IMR-90 (cell line): ENCODE data around the gene FCRL5. TPM values are rescaled to one million over a fixed set of nuclear protein-coding genes. Genes with fewer than 3 reads are reported as not detected.

Source experiments
- ATAC-seq: fragments of 200-7000 bp; cut with Tn5 transposase; 2 replicates; pipeline ENCODE4 v1.9.1; 2020; ENCODE audit warnings: low read depth, mild to moderate bottlenecking, moderate library complexity
- BruUV-seq: library from RNA; stranded (reverse); fragments of 400-500 nt; replicated peaks from 2 replicates; lab custom pipeline; 2021; lab: Mats Ljungman, UMichigan
- CTCF ChIA-PET: fragments of 300-600 bp; formaldehyde crosslinking; extraction: SDS; loops from one replicate; lab custom pipeline; 2021; ENCODE audit warnings: antibody characterized with exemption; lab: Yijun Ruan, JAX
- POLR2A ChIA-PET: fragments of 300-600 bp; sonication (Branson Sonifier 250); formaldehyde crosslinking; loops from one replicate; lab custom pipeline; 2022; ENCODE audit warnings: antibody characterized with exemption; ENCODE audit not compliant: unreplicated experiment; lab: Charles Lee
- DNase-seq: peaks from one replicate; pipeline ENCODE4 v3.0.0; 2013
- H2AFZ ChIP-seq: replicated peaks from 2 replicates; pipeline ENCODE3; 2013; ENCODE audit warnings: low read length, mild to moderate bottlenecking; ENCODE audit not compliant: poor library complexity
- H2AK5ac ChIP-seq: 2 replicates; pipeline ENCODE4 v1.6.1; 2013; ENCODE audit warnings: low read depth, low read length, inconsistent platforms
- H2AK9ac ChIP-seq: replicated peaks from 2 replicates; pipeline ENCODE3; 2013; ENCODE audit warnings: mild to moderate bottlenecking, low read depth, low read length, moderate library complexity; ENCODE audit not compliant: poor library complexity
- H2BK120ac ChIP-seq: 2 replicates; pipeline ENCODE4 v1.6.1; 2013; ENCODE audit warnings: low read depth, low read length, inconsistent platforms
- H2BK15ac ChIP-seq: 3 replicates; pipeline ENCODE4 v1.6.1; 2013; ENCODE audit warnings: low read depth, low read length, inconsistent platforms
- H2BK20ac ChIP-seq: 2 replicates; pipeline ENCODE4 v1.6.1; 2013; ENCODE audit warnings: low read depth, mild to moderate bottlenecking, inconsistent platforms, low read length, moderate library complexity
- H2BK5ac ChIP-seq: 2 replicates; pipeline ENCODE4 v1.6.1; 2013; ENCODE audit warnings: mild to moderate bottlenecking, low read depth, low read length, inconsistent platforms; ENCODE audit not compliant: poor library complexity, severe bottlenecking
- H3K14ac ChIP-seq: replicated peaks from 2 replicates; pipeline ENCODE4 v1.6.1; 2013; ENCODE audit warnings: low read depth, low read length, inconsistent platforms
- H3K18ac ChIP-seq: 2 replicates; pipeline ENCODE4 v1.6.1; 2013; ENCODE audit warnings: low read depth, low read length, control low read depth
- H3K23ac ChIP-seq: 2 replicates; pipeline ENCODE4 v1.6.1; 2013; ENCODE audit warnings: low read depth, low read length, inconsistent platforms
- H3K27ac ChIP-seq: 2 replicates; pipeline ENCODE4 v1.5.1; 2013; ENCODE audit warnings: mild to moderate bottlenecking, control low read depth, low read length; ENCODE audit not compliant: insufficient read depth
- H3K27me3 ChIP-seq: 2 replicates; pipeline ENCODE4 v1.6.1; 2013; ENCODE audit warnings: low read length; ENCODE audit not compliant: control insufficient read depth, insufficient read depth
- H3K36me3 ChIP-seq: 2 replicates; pipeline ENCODE4 v1.6.1; 2013; ENCODE audit warnings: low read length, mixed read lengths; ENCODE audit not compliant: control insufficient read depth, insufficient read depth
- H3K4ac ChIP-seq: 2 replicates; pipeline ENCODE4 v1.6.1; 2013; ENCODE audit warnings: low read depth, low read length, inconsistent platforms
- H3K4me1 ChIP-seq: 2 replicates; pipeline ENCODE4 v1.6.1; 2013; ENCODE audit warnings: low read length, mixed read lengths; ENCODE audit not compliant: control insufficient read depth, insufficient read depth
- H3K4me2 ChIP-seq: 2 replicates; pipeline ENCODE4 v1.6.1; 2013; ENCODE audit warnings: low read depth, mild to moderate bottlenecking, control low read depth, low read length, moderate library complexity
- H3K4me3 ChIP-seq: 2 replicates; pipeline ENCODE4 v1.5.1; 2013; ENCODE audit warnings: low read depth, mild to moderate bottlenecking, control low read depth, low read length, moderate library complexity; ENCODE audit not compliant: insufficient read depth
- H3K56ac ChIP-seq: 2 replicates; pipeline ENCODE4 v1.6.1; 2013; ENCODE audit warnings: low read length, inconsistent platforms; ENCODE audit not compliant: insufficient read depth; ENCODE audit errors: extremely low read depth
- H3K79me1 ChIP-seq, 2 experiments: 2 replicates each; pipeline ENCODE4 v1.6.1; 2013; ENCODE audit warnings: low read length in 2 of 2, inconsistent platforms in 1 of 2, low read depth in 1 of 2
- H3K9ac ChIP-seq: 2 replicates; pipeline ENCODE4 v1.6.1; 2013; ENCODE audit warnings: low read depth, low read length, control low read depth
- H3K9me1 ChIP-seq: 2 replicates; pipeline ENCODE4 v1.6.1; 2013; ENCODE audit warnings: low read length, inconsistent platforms; ENCODE audit not compliant: insufficient read depth
- H3K9me3 ChIP-seq: 2 replicates; pipeline ENCODE4 v1.6.1; 2013; ENCODE audit warnings: low read length; ENCODE audit not compliant: control insufficient read depth, insufficient read depth
- H4K20me1 ChIP-seq: 2 replicates; pipeline ENCODE4 v1.6.1; 2013; ENCODE audit warnings: low read length, inconsistent platforms; ENCODE audit not compliant: insufficient read depth
- H4K5ac ChIP-seq: 2 replicates; pipeline ENCODE4 v1.6.1; 2013; ENCODE audit warnings: mild to moderate bottlenecking, low read depth, low read length, control low read depth
- H4K8ac ChIP-seq, 2 experiments: 2 replicates each; pipeline ENCODE4 v1.6.1; 2013; ENCODE audit warnings: low read depth in 2 of 2, low read length in 2 of 2, control low read depth in 1 of 2, inconsistent platforms in 1 of 2
- H4K91ac ChIP-seq: 2 replicates; pipeline ENCODE4 v1.6.1; 2013; ENCODE audit warnings: low read depth, low read length, inconsistent platforms; ENCODE audit not compliant: insufficient read depth
- BHLHE40 ChIP-seq: fragments of 150-350 bp; IDR thresholded peaks from 2 replicates; pipeline ENCODE4 v1.6.1; 2016; ENCODE audit warnings: mild to moderate bottlenecking, low read depth, low read length
- MAZ ChIP-seq: IDR thresholded peaks from 2 replicates; pipeline ENCODE4 v1.6.1; 2012; ENCODE audit warnings: low read depth, mild to moderate bottlenecking, low read length, improper control_type of control experiment, moderate library complexity, borderline replicate concordance
- RCOR1 ChIP-seq: IDR thresholded peaks from 2 replicates; pipeline ENCODE4 v1.6.1; 2012; ENCODE audit warnings: mild to moderate bottlenecking, low read length, improper control_type of control experiment; ENCODE audit not compliant: insufficient replicate concordance
- RFX5 ChIP-seq: IDR thresholded peaks from 2 replicates; pipeline ENCODE4 v1.8.0; 2012; ENCODE audit warnings: low read depth, mild to moderate bottlenecking, low read length, moderate library complexity
- SMC3 ChIP-seq: fragments of 150-350 bp; IDR thresholded peaks from 2 replicates; pipeline ENCODE4 v1.6.1; 2016; ENCODE audit warnings: low read depth, mild to moderate bottlenecking, antibody characterized with exemption, low read length, moderate library complexity
- WGBS, 2 experiments: methylation state at CpG; one replicate each; pipeline versions ENCODE4 v1.1.5 to v1.1.7; 2013; ENCODE audit warnings: missing lambda C conversion rate in 2 of 2; ENCODE audit not compliant: insufficient read length in 1 of 2; ENCODE audit errors: extremely low coverage in 2 of 2; 5-methylcytosine and 5-hydroxymethylcytosine counted together
- dilution Hi-C: fragments of 300-500 bp; cut with HindIII; formaldehyde crosslinking; loops from one replicate; pipeline ENCODE4 v1.14.3; 2018; ENCODE audit warnings: low sequenced_read_pairs; ENCODE audit not compliant: unreplicated experiment
- in situ Hi-C: fragments of 300-500 bp; cut with MboI; formaldehyde crosslinking; loops from 3 replicates; pipeline ENCODE4 v1.14.3; 2019; ENCODE audit warnings: low sequenced_read_pairs, inconsistent platforms, mixed read lengths
- intact Hi-C: fragments of 100-400 bp; cut with micrococcal nuclease; formaldehyde crosslinking; loops from 2 replicates; pipeline ENCODE4 v1.10.0; 2022
- polyA plus RNA-seq, 3 experiments: library from polyadenylated mRNA; depleted of rRNA; stranded (reverse); fragments of >200 nt; gene quantifications; 2 replicates each; pipeline ENCODE4 v1.2.3, GENCODE V29; 2012; ENCODE audit warnings: low replicate concordance in 1 of 3
- total RNA-seq: library from RNA; depleted of rRNA; stranded (reverse); fragments of >200 nt; gene quantifications from 2 replicates; pipeline ENCODE4 v1.2.3, GENCODE V29; 2012
- TF ChIP-seq, protein P1 (sequence below): conservative IDR thresholded peaks from 2 replicates; pipeline ENCODE4 v1.5.1; 2012; ENCODE audit warnings: mild to moderate bottlenecking, low read depth, low read length, improper control_type of control experiment

FCRL5 gene
- total and polyA plus RNA-seq, 2 of the 4 experiments (the other 2 are of a cell fraction), result not detected

DNA sequence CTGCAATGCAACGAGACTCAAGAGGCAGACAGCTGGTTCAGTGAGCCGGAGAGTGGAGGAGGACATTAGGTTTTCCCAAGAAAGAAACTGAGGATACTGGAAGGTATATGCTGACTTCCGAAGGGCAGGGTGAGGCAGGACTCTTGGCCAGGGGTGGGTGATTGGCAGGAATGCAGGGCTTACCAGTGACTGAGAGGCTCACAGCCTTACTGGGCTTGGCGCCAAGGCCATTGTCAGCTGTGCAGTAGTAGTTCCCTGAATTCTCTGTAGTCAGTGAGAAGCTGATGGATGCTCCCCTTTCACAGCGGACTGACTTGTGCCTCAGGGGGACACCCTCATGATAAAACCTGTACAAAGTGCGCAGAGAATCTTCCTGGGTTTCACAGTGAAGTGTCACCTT is 9.6 kb downstream of the FCRL5 start:
- H3K4me2 ChIP-seq, result no peak overlapping the region
- H3K14ac ChIP-seq, result no peak overlapping the region
- no peak overlapping the region for H2AFZ ChIP-seq
- in situ Hi-C loops, result no loop called here
- H3K18ac ChIP-seq, result no peak overlapping the region
- H3K23ac ChIP-seq, result no peak overlapping the region
- no peak overlapping the region for H3K4me3 ChIP-seq
- ATAC-seq, result no peak
- H3K4ac ChIP-seq, result no peak overlapping the region
- H2BK120ac ChIP-seq, result no peak overlapping the region
- H2BK15ac ChIP-seq, result no peak overlapping the region
- no peaks in the 10 kb centered on the region for H3K79me1 ChIP-seq
- no peaks in the 10 kb centered on the region for H3K4me1 ChIP-seq
- intact Hi-C loops, result no loop called here
- no peak overlapping the region for H2BK5ac ChIP-seq
- H3K36me3 ChIP-seq, result no peaks in the 10 kb centered on the region
- no peak overlapping the region for H2AK5ac ChIP-seq
- H4K5ac ChIP-seq, result no peak overlapping the region
- POLR2A ChIA-PET, result no interaction called here
- dilution Hi-C loops, result no loop called here
- no peak overlapping the region for H3K9ac ChIP-seq
- H3K9me3 ChIP-seq, result no peaks in the 10 kb centered on the region
- no peak for TF ChIP-seq MAZ
- no peak for TF ChIP-seq BHLHE40
- TF ChIP-seq RCOR1, result no peak
- TF ChIP-seq SMC3, result no peak
- no peak for TF ChIP-seq RFX5
- TF ChIP-seq, protein P1, sequence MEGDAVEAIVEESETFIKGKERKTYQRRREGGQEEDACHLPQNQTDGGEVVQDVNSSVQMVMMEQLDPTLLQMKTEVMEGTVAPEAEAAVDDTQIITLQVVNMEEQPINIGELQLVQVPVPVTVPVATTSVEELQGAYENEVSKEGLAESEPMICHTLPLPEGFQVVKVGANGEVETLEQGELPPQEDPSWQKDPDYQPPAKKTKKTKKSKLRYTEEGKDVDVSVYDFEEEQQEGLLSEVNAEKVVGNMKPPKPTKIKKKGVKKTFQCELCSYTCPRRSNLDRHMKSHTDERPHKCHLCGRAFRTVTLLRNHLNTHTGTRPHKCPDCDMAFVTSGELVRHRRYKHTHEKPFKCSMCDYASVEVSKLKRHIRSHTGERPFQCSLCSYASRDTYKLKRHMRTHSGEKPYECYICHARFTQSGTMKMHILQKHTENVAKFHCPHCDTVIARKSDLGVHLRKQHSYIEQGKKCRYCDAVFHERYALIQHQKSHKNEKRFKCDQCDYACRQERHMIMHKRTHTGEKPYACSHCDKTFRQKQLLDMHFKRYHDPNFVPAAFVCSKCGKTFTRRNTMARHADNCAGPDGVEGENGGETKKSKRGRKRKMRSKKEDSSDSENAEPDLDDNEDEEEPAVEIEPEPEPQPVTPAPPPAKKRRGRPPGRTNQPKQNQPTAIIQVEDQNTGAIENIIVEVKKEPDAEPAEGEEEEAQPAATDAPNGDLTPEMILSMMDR, result no peak
- no peak for DNase-seq
- H4K91ac ChIP-seq, result no peak overlapping the region
- no peak overlapping the region for H2BK20ac ChIP-seq
- no peak overlapping the region for H3K56ac ChIP-seq
- no peak overlapping the region for H2AK9ac ChIP-seq
- no TSS peak for BruUV-seq
- H3K27me3 ChIP-seq, result no peaks in the 10 kb centered on the region
- H3K27ac ChIP-seq, result no peak overlapping the region
- WGBS, 2 experiments, result 20% methylated on average over 1 of the region's 6 CpGs; no CpG with 5 or more reads in 1 of the 2 experiments
- H4K8ac ChIP-seq, result no peak overlapping the region
- no peaks in the 10 kb centered on the region for H3K9me1 ChIP-seq
- CTCF ChIA-PET, result no interaction called here
- no peaks in the 10 kb centered on the region for H4K20me1 ChIP-seq
